Upper lobe of left lung (tissue), 6 donors: ENCODE measurements around the gene PRKN. TPM values are rescaled to one million over a fixed set of nuclear protein-coding genes. Genes with fewer than 3 reads are reported as not detected.

Experiments
- ATAC-seq, 2 donors: fragments of 200-7000 bp; cut with Tn5 transposase; one replicate each; pipeline ENCODE4 v1.9.1; 2022; ENCODE audit warnings: mild to moderate bottlenecking in 2 of 2, moderate library complexity in 2 of 2; ENCODE audit not compliant: low FRiP score in 2 of 2
- DNase-seq, 2 donors: peaks; one replicate each; pipeline ENCODE4 v3.0.0-alpha.2; 2019 to 2020
- H3K27ac ChIP-seq, 4 donors: fragments of 200-600 bp; sonication (generic); one replicate each; pipeline ENCODE4 v1.5.1; 2016 to 2019
- H3K27me3 ChIP-seq, 4 donors: fragments of 200-600 bp; sonication (generic); one replicate each; pipeline ENCODE4 v1.5.1; 2017 to 2019
- H3K36me3 ChIP-seq, 4 donors: fragments of 200-600 bp; sonication (generic); one replicate each; pipeline ENCODE4 v1.5.1; 2016 to 2019
- H3K4me1 ChIP-seq, 4 donors: fragments of 200-600 bp; sonication (generic); one replicate each; pipeline ENCODE4 v1.5.1; 2018 to 2019
- H3K4me3 ChIP-seq, 4 donors: fragments of 200-600 bp; sonication (generic); one replicate each; pipeline ENCODE4 v1.5.1; 2017 to 2019; ENCODE audit warnings: mild to moderate bottlenecking in 2 of 4, moderate library complexity in 1 of 4
- H3K9me3 ChIP-seq, 4 donors: fragments of 200-600 bp; sonication (generic); one replicate each; pipeline ENCODE4 v1.5.1; 2018 to 2019
- CTCF ChIP-seq, 6 experiments: fragments of 450-650 bp in 4 of 6; fragments of 200-600 bp in 2 of 6; sonication (generic) in 2 of 6; IDR thresholded peaks; one replicate each; pipeline ENCODE4 v1.5.1; 2016 to 2019; ENCODE audit warnings: antibody characterized with exemption in 6 of 6
- EP300 ChIP-seq, 4 donors: sonication (generic); formaldehyde crosslinking; IDR thresholded peaks; one replicate each; pipeline ENCODE4 v1.5.1; 2017; ENCODE audit warnings: antibody characterized with exemption in 4 of 4, control low read depth in 2 of 4
- POLR2A ChIP-seq, 4 donors: fragments of 450-650 bp; IDR thresholded peaks; one replicate each; pipeline ENCODE4 v1.5.1; 2016 to 2017; ENCODE audit warnings: antibody characterized with exemption in 4 of 4, mild to moderate bottlenecking in 2 of 4
- POLR2AphosphoS5 ChIP-seq, 2 donors: sonication (generic); formaldehyde crosslinking; IDR thresholded peaks; one replicate each; pipeline ENCODE4 v1.5.1; 2017; ENCODE audit warnings: antibody characterized with exemption in 2 of 2
- WGBS, 2 donors: methylation state at CpG; one replicate each; pipeline ENCODE4 v1.1.5; 2017 to 2018; 5-methylcytosine and 5-hydroxymethylcytosine counted together
- total RNA-seq, 6 donors: library from RNA; depleted of rRNA in 4 of 6; stranded (reverse); fragments of >200 nt in 4 of 6; gene quantifications; one replicate each; pipeline versions ENCODE4 v1.1.0 to v1.2.1, GENCODE V29; 2016 to 2021
- donor health status: DM: no; HTN: no; CAD: no; lungs with moderate emphysema.
- donor health status: DM: no; HTN: yes; CAD: no; lungs with severe emphysema.

Gene PRKN
- total RNA-seq, 6 donors from 2014 or later, result 2.7 to 29.3 (median 5.5) TPM

- no peaks in the 10 kb centered on the region for H3K9me3 ChIP-seq
- no peaks in the 10 kb centered on the region for H3K36me3 ChIP-seq
- WGBS, 2 donors, result 91 to 95% methylated on average over 10 of the region's 10 CpGs
- H3K27ac ChIP-seq, result no peak overlapping the region
- H3K4me1 ChIP-seq, result no peaks in the 10 kb centered on the region
- no peaks in the 10 kb centered on the region for H3K27me3 ChIP-seq
- DNase-seq (no peak), ATAC-seq (no peak)
- TF ChIP-seq POLR2A (IDR thresholded peaks at IDR 0.05) (no peak), POLR2AphosphoS5 (IDR thresholded peaks at IDR 0.05) (no peak), CTCF (IDR thresholded peaks at IDR 0.05) (no peak), EP300 (IDR thresholded peaks at IDR 0.05) (no peak)
- H3K4me3 ChIP-seq, result no peak overlapping the region
Observed at GRCh38 chr6:161674930-161675682, 1052.5 kb downstream of the PRKN start.

DNA sequence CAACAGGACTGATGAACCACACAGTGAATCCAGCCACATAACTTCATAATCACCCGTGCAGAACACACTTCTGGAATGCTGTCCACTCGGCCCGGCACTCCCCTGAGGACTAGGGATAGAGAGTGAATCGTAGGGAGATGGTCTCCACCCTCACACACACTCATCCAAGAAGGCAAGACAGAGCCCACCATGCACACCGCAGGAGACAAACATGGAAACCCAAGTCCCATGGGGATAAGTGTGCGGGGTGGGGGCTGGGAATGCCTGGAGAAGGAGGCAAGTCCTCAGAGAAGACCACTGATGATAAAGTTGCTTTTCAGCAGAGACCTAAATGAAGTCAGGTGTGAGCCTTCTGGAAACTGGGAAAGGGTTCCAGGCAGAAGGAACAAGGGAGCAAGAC is 1054.5 kb downstream of the PRKN start:
- TF ChIP-seq POLR2A (IDR thresholded peaks at IDR 0.05) (no peak), POLR2AphosphoS5 (IDR thresholded peaks at IDR 0.05) (no peak), EP300 (IDR thresholded peaks at IDR 0.05) (no peak)
- no peak for ATAC-seq
- DNase-seq, result no peak

GRCh38 chr6:161671117-161671516 is 1056.4 kb downstream of the PRKN start:
- Histone ChIP-seq H3K4me1 (no peaks in the 10 kb centered on the region), H3K27me3 (no peaks in the 10 kb centered on the region), H3K27ac (no peak overlapping the region), H3K4me3 (no peak overlapping the region), H3K9me3 (no peaks in the 10 kb centered on the region), H3K36me3 (no peaks in the 10 kb centered on the region)
- DNase-seq (no peak), ATAC-seq (no peak)
- TF ChIP-seq EP300 (IDR thresholded peaks at IDR 0.05), result no peak
- TF ChIP-seq POLR2AphosphoS5 (IDR thresholded peaks at IDR 0.05), result no peak
- WGBS, 2 donors, result 85 to 92% methylated on average over 9 of the region's 9 CpGs

More for the DNA sequence above, 1054.5 kb downstream of the PRKN start:
- Histone ChIP-seq H3K36me3 (no peaks in the 10 kb centered on the region), H3K27me3 (no peaks in the 10 kb centered on the region), H3K4me3 (no peak overlapping the region), H3K4me1 (no peaks in the 10 kb centered on the region), H3K9me3 (no peaks in the 10 kb centered on the region), H3K27ac (no peak overlapping the region)
- 92% methylated on average over 6 of the region's 6 CpGs for WGBS, 2 donors

- no peak overlapping the region for H3K27ac ChIP-seq
- H3K9me3 ChIP-seq, result no peaks in the 10 kb centered on the region
- no peak for DNase-seq
- no peaks in the 10 kb centered on the region for H3K4me1 ChIP-seq
- 74 to 88% methylated on average over 2 of the region's 2 CpGs for WGBS, 2 donors
- no peak for ATAC-seq
- H3K4me3 ChIP-seq, result no peak overlapping the region
- TF ChIP-seq POLR2AphosphoS5 (IDR thresholded peaks at IDR 0.05) (no peak), EP300 (IDR thresholded peaks at IDR 0.05) (no peak), CTCF (IDR thresholded peaks at IDR 0.05) (no peak), POLR2A (IDR thresholded peaks at IDR 0.05) (no peak)
- H3K27me3 ChIP-seq, result no peaks in the 10 kb centered on the region
- no peaks in the 10 kb centered on the region for H3K36me3 ChIP-seq
Observed at GRCh38 chr6:161668665-161669064, 1058.9 kb downstream of the PRKN start.

DNA sequence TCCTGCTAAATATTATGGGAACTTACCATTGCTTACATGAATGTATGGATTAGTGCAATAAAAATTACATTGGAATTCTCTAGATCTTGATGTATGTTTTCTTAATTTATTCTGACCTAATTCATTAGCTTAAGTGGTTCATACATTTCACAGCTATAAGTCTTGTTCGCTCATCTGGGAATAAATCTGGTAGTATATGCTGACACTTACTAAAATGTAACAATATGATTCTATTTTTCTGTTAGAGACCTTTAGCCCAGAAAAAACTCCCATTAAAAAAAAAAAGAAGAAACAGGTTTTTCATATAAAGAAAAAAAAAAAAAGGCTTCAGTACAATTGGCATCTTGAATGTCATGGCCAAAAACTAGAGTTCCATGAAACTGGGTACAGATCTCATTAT is 1059.6 kb downstream of the PRKN start:
- no peak for TF ChIP-seq EP300 (IDR thresholded peaks at IDR 0.05)
- TF ChIP-seq POLR2AphosphoS5 (IDR thresholded peaks at IDR 0.05), result no peak
- TF ChIP-seq CTCF (IDR thresholded peaks at IDR 0.05), result no peak
- no peak for TF ChIP-seq POLR2A (IDR thresholded peaks at IDR 0.05)
- no peak overlapping the region for H3K4me3 ChIP-seq
- H3K27ac ChIP-seq, result no peak overlapping the region
- DNase-seq (no peak), ATAC-seq (no peak)
- no peaks in the 10 kb centered on the region for H3K27me3 ChIP-seq
- no peaks in the 10 kb centered on the region for H3K36me3 ChIP-seq
- no peaks in the 10 kb centered on the region for H3K9me3 ChIP-seq
- 89 to 94% methylated on average over 1 of the region's 1 CpG for WGBS, 2 donors
- no peaks in the 10 kb centered on the region for H3K4me1 ChIP-seq

DNA sequence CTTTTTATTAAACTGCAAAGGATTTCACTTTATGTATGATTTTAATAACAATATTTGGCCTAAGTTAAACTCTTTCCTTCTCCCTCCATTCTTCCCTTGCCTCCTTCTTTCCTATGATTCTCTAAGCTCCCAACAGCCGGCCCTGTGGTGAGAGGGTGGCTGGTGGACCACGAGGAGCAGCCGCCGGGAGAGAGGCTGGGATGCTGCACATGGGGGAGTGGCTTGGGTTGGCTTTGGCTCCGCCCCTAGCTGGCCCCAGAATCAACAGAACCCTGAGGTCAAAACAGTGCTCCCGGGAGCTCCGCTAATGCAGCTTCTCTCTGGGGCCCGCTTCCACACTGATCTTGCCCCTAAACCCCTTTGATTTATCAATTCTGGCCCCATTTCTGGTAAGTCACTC is 1063.9 kb downstream of the PRKN start:
- H3K27me3 ChIP-seq, result no peaks in the 10 kb centered on the region
- TF ChIP-seq CTCF (IDR thresholded peaks at IDR 0.05), result no peak
- TF ChIP-seq EP300 (IDR thresholded peaks at IDR 0.05), result no peak
- no peak for TF ChIP-seq POLR2A (IDR thresholded peaks at IDR 0.05)
- TF ChIP-seq POLR2AphosphoS5 (IDR thresholded peaks at IDR 0.05), result no peak
- no peaks in the 10 kb centered on the region for H3K4me1 ChIP-seq
- H3K27ac ChIP-seq, result no peak overlapping the region
- WGBS, 2 donors, result 89 to 99% methylated on average over 8 of the region's 8 CpGs
- no peak overlapping the region for H3K4me3 ChIP-seq
- no peaks in the 10 kb centered on the region for H3K36me3 ChIP-seq
- no peak for ATAC-seq
- no peak for DNase-seq
- H3K9me3 ChIP-seq, result no peaks in the 10 kb centered on the region
